Measurements from ENCODE around the gene PHETA2.
"Not testable (repeated sequence)": the region's sequence is repeated elsewhere in the genome, so short reads cannot be mapped to it uniquely, and the experiment has no call there.

Gene PHETA2

DNA sequence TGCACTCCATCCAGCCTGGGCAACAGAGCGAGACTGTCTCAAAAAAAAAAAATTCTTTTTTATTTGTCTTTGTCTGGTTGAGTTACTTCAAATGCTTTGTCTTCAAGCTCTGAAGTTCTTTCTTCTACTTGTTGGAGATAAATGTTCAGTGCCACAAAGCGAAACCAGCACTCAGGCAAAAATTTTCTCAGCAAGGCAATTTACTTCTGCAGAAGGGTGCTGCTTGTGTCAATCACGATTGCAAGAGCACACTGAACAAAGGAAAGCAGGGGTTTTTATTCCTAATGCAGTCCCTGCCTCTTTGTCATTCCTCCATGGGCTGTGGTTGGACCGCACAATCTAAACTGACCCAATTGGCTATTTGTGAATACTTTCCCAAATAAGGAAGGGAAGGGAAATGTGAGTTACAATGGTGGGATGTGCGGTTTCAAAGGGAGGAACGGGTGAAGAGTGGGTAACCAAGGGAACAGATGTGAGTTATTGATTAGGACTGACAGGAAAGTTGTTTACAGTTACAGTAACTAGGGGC is 30.3 kb downstream of the PHETA2 start:
- not testable (repeated sequence) for DNase-seq (ENCODE audit: low spot score)

DNA sequence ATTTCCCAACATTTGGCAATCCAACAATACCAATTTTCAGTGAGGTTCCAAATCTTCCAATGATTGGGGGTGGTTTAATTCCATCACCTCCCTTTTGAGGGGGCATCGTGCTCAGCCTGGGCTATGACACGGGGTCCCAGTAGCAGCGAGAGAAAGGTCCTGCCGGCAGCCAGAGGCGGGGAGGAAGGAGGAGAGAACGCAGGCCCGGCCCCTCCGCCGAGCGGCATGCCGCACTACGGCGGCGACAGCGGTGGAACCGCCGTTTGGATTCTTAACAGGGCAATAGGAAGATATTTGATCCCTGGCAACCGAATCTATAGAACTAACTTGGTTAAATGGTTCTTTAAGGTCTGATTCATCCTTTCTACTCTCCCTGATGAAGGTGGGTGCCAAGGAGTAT is 34.8 kb downstream of the PHETA2 start:
- no peak for DNase-seq (ENCODE audit: low spot score)

DNA sequence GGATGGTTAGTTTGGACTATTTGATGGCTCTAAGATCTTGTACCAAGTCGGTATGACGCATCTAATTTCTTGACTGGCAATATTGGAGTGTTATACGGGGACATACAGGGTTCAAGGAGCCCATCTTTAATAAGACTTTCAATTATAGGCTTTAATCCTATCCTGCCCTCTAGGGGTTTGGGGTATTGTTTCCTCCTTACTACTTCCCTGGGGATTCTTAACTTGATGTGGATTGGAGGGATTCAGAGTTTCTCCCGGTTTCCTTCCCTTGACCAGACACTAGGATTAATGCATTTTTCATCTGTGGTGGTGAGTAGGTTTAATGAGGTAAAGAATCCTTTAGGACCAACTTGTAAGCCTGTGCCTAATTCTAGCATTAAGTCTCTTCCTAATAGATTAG is 37.8 kb downstream of the PHETA2 start:
- DNase-seq (ENCODE audit: low spot score) = no peak

DNA sequence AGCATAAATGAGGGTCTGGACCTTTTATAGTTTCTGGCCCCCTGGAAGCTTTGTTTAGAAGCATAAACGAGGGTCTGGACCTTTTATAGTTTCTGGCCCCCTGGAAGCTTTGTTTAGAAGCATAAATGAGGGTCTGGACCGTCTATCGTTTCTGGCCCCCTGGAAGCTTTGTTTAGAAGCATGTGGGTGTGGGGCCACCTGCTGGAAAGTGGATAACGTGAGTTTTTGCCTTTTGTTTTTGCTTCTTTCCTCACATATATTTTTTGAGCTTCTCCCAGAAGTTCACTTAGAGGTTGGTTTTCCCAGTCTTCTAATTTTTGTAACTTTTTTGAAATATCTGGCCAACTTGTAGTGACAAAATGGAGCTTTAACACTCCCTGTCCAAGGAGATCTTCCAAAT is 38.7 kb downstream of the PHETA2 start:
- DNase-seq (ENCODE audit: low spot score) = not testable (repeated sequence)

DNA sequence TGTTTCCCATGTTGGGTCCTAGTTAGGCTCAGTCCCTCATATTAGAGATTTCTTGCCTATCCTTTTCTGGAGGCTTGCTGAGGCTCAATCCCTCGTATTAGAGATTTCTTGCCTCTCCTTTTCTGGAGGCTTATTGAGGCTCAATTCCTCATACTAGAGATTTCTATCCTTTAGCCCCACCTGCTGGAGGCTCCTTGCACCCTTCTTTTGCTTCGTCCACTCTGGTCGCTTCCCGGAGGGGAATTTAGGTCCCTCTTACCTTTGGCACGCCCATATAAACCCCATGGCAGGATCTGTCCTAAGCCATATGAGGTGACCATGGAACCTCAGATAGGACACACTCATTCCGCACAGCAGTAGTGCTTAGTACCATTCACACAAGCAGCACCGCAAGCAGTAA is 40.7 kb downstream of the PHETA2 start:
- DNase-seq (ENCODE audit: low spot score) = no peak

DNA sequence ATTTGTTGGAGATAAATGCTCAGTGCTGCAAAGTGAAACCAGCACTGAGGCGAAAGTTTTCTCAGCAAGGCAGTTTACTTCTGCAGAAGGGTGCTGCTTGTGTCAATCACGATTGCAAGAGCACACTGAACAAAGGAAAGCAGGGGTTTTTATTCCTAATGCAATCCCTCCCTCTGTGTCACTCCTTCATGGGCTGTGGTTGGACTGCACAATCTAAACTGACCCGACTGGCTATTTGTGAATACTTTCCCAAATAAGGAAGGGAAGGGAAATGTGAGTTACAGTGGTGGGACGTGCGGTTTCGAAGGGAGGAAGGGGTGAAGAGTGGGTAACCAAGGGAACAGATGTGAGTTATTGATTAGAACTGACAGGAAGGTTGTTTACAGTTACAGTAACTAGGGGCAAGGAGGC is 41.4 kb downstream of the PHETA2 start:
- not testable (repeated sequence) for DNase-seq (ENCODE audit: low spot score)

DNA sequence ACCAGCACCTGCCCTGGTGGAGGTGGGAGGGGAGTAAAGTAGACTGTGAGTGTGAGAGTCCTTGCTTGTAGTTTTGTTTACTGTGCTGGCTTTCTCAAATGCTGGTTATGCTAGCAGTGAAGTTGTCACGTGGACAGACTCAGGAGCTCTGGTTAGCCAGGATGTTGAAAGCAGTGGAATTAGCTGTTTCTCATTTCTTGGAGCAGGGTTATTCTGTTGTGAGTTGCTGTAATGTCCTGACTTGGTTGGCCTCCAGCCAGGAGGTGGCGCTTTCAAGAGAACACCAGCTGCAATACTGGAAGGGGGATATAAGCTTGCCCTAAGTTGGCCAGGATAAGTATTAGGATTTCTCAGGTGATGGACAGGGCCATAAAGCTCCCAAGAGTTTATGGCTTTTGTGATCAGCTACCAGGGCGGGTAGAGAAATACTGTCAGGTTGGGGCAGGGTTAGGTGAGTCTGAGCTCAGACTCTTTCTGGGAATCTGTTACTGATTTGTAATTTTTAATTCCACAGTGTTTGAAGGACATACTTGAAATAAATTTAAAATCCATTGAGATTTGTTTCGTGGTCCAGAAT is 42.9 kb downstream of the PHETA2 start:
- DNase-seq (ENCODE audit: low spot score) = no peak

DNA sequence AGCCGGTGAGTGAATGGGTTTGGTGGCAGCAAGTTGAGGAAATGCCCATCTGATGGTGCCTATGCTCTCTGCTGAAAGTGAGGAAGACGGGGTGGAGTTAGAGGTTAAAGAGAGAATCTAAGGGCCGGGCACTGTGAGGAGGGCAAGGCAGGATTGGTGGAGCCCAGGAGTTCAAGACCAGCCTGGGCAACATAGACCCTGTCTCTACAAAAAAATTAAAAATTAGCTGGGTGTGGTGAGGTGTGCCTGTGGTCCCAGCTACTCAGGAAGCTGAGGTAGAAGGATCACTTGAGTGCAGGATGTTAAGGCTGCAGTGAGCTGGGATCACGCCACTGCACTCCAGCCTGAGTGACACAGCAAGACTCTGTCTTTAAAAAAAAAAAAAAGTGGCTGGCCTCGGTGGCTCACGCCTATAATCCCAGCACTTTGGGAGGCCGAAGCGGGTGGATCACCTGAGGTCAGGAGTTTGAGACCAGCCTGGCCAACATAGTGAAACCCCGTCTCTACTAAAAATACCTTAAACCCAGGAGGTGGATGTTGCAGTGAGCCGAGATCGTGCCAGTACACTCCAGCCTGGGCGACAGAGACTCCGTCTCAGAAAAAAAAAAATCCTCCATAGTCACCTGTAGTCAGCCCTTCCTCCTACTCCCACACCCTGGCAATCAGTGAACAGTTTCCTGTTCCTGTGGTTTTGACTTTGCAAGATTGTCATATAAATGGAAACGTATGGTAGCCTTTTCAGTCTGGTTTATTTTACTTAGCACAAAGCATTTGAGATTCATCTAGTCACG is 46.4 kb downstream of the PHETA2 start:
- DNase-seq (ENCODE audit: low spot score) = not testable (repeated sequence)

DNA sequence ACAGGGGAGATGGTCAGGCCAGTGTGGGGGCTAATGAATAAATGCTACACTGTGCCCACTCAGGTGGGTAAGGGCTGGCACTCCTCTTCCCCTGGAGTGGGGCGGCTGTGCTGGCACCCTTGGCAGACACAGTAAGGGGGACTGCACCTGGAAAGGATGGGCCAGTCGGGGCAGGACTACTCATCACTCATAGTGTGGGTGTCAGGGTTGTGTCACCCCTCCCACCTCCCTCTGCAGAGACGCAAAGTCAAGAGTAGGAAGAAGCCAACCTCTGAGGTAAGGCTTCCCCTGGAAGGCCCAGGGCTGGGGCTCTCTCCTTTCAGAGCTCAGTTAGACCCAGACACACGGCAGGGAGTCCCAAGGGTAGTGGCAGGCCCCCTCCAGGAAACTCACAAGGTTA is 49.5 kb downstream of the PHETA2 start:
- not testable (repeated sequence) for DNase-seq (ENCODE audit: low spot score)

DNA sequence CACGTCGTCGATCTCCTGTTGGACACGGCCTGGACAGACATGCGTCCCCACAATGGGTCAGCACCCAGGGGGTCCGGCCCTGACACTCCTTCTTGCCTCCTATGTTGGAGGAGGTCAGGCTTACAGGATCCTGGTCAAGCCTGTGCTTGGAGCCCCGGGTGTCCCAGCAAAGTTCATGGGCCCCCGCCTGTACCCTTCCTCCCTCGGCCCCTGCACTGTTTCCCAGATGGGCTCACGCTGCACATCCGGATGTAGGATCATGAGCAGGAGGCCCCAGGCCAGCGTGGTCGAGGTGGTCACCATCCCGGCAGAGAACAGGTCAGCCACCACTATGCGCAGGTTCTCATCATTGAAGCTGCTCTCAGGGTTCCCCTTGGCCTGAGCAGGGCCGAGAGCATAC is 53.6 kb downstream of the PHETA2 start:
- no peak for DNase-seq (ENCODE audit: low spot score)

DNA sequence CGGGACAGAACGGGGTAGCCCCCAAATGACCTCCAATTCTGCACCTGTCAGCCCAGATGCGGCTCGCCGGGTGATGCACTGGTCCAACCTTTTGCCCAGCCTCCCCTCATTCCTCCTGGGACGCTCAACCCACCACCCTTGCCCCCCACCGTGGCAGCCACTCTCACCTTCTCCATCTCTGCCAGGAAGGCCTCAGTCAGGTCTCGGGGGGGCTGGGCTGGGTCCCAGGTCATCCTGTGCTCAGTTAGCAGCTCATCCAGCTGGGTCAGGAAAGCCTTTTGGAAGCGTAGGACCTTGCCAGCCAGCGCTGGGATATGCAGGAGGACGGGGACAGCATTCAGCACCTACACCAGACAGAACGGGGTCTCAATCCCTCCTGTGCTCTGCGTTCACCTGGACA is 54.0 kb downstream of the PHETA2 start:
- not testable (repeated sequence) for DNase-seq (ENCODE audit: low spot score)
